HFFc6 (cell line): ENCODE results near the gene HOXB7. TPM values are rescaled to one million over a fixed set of nuclear protein-coding genes. Genes with fewer than 3 reads are reported as not detected.

Source experiments
- DNase-seq: peaks from one replicate; pipeline ENCODE4 v3.0.0-alpha.2; 2018
- H3K27ac Mint-ChIP-seq: 2 replicates; pipeline ENCODE4 v1.8.0; 2020; ENCODE audit warnings: mild to moderate bottlenecking, mixed read lengths
- H3K27me3 Mint-ChIP-seq: 2 replicates; pipeline ENCODE4 v1.8.0; 2021; ENCODE audit warnings: mild to moderate bottlenecking, moderate library complexity, mixed read lengths; ENCODE audit not compliant: insufficient read depth
- H3K36me3 Mint-ChIP-seq: 2 replicates; pipeline ENCODE4 v1.8.0; 2021; ENCODE audit warnings: low read depth, mixed read lengths
- H3K4me1 Mint-ChIP-seq: 2 replicates; pipeline ENCODE4 v1.8.0; 2020; ENCODE audit warnings: low read depth, mixed read lengths
- H3K4me3 Mint-ChIP-seq: 2 replicates; pipeline ENCODE4 v1.8.0; 2020; ENCODE audit warnings: mild to moderate bottlenecking, moderate library complexity, mixed read lengths
- H3K9me3 Mint-ChIP-seq: 2 replicates; pipeline ENCODE4 v1.8.0; 2020; ENCODE audit warnings: mild to moderate bottlenecking, mixed read lengths
- CTCF ChIP-seq: fragments of 200-600 bp; sonication (generic); IDR thresholded peaks from 2 replicates; pipeline ENCODE4 v1.5.0; 2021; ENCODE audit warnings: antibody characterized with exemption, mild to moderate bottlenecking
- total RNA-seq, 6 experiments: library from RNA; stranded (reverse); fragmentation: NEBNext Ultra II Directional; extraction: Animal tissue kit (Norgen Biotek cat#: 25700); gene quantifications; 2 replicates in 1 of 6; 3 replicates in 5 of 6; pipeline ENCODE4 v1.2.3, GENCODE V29; 2021

HOXB7 gene
- total RNA-seq, 6 experiments from 2014 or later: not detected

GRCh38 chr17:48642843-48643696 is 32.3 kb upstream of the HOXB7 start:
- no peak overlapping the region for H3K4me3 Mint-ChIP-seq

GRCh38 chr17:48642059-48642842 is 31.4 kb upstream of the HOXB7 start:
- no peaks in the 10 kb centered on the region for H3K9me3 Mint-ChIP-seq

More at GRCh38 chr17:48642843-48643696, 32.3 kb upstream of the HOXB7 start:
- no peak overlapping the region for H3K27ac Mint-ChIP-seq
- no peak for DNase-seq
- peaks cover 10% of the 10 kb centered on the region for H3K4me1 Mint-ChIP-seq
- H3K36me3 Mint-ChIP-seq: no peaks in the 10 kb centered on the region
- H3K27me3 Mint-ChIP-seq: peaks cover 85% of the 10 kb centered on the region
- no peaks in the 10 kb centered on the region for H3K9me3 Mint-ChIP-seq
- TF ChIP-seq CTCF: no peak

GRCh38 chr17:48641541-48642058 is 30.8 kb upstream of the HOXB7 start:
- Mint-ChIP-seq H3K9me3 (no peaks in the 10 kb centered on the region), H3K4me1 (peaks cover 10% of the 10 kb centered on the region), H3K27me3 (peaks cover 90% of the 10 kb centered on the region), H3K27ac (no peak overlapping the region), H3K4me3 (no peak overlapping the region), H3K36me3 (no peaks in the 10 kb centered on the region)
- TF ChIP-seq CTCF: no peak
- DNase-seq: no peak

More at GRCh38 chr17:48642059-48642842, 31.4 kb upstream of the HOXB7 start:
- no peak for DNase-seq
- Mint-ChIP-seq H3K27me3 (peaks cover 87% of the 10 kb centered on the region), H3K27ac (no peak overlapping the region), H3K4me1 (peaks cover 15% of the 10 kb centered on the region), H3K36me3 (no peaks in the 10 kb centered on the region), H3K4me3 (no peak overlapping the region)
- TF ChIP-seq CTCF: no peak

GRCh38 chr17:48640858-48641180 is 30.0 kb upstream of the HOXB7 start:
- H3K4me1 Mint-ChIP-seq: peaks cover 10% of the 10 kb centered on the region

More at GRCh38 chr17:48640858-48641180, 30.0 kb upstream of the HOXB7 start:
- H3K27me3 Mint-ChIP-seq: peaks cover 92% of the 10 kb centered on the region
- H3K27ac Mint-ChIP-seq: no peak overlapping the region
- no peak for TF ChIP-seq CTCF
- no peak for DNase-seq
- H3K36me3 Mint-ChIP-seq: no peaks in the 10 kb centered on the region
- no peaks in the 10 kb centered on the region for H3K9me3 Mint-ChIP-seq
- H3K4me3 Mint-ChIP-seq: no peak overlapping the region
